IPS-18a (cell line): ENCODE data around the gene FMN2.

Experiments
- H3K27ac ChIP-seq: one replicate; pipeline ENCODE4 v1.5.1; 2013; ENCODE audit warnings: low read length
- H3K27me3 ChIP-seq: one replicate; pipeline ENCODE4 v1.6.1; 2013; ENCODE audit warnings: mild to moderate bottlenecking, low read length; ENCODE audit not compliant: control insufficient read depth, insufficient read depth
- H3K36me3 ChIP-seq: one replicate; pipeline ENCODE4 v1.6.1; 2013; ENCODE audit warnings: low read depth, low read length; ENCODE audit not compliant: control insufficient read depth
- H3K4me1 ChIP-seq: one replicate; pipeline ENCODE4 v1.6.1; 2013; ENCODE audit warnings: low read depth, low read length; ENCODE audit not compliant: control insufficient read depth
- H3K4me3 ChIP-seq: one replicate; pipeline ENCODE4 v1.5.1; 2013; ENCODE audit warnings: low read length
- H3K9ac ChIP-seq: one replicate; pipeline ENCODE4 v1.6.1; 2013; ENCODE audit warnings: mild to moderate bottlenecking, low read length, moderate library complexity
- H3K9me3 ChIP-seq: one replicate; pipeline ENCODE4 v1.6.1; 2013; ENCODE audit warnings: low read depth, low read length; ENCODE audit not compliant: control insufficient read depth

The FMN2 gene

DNA sequence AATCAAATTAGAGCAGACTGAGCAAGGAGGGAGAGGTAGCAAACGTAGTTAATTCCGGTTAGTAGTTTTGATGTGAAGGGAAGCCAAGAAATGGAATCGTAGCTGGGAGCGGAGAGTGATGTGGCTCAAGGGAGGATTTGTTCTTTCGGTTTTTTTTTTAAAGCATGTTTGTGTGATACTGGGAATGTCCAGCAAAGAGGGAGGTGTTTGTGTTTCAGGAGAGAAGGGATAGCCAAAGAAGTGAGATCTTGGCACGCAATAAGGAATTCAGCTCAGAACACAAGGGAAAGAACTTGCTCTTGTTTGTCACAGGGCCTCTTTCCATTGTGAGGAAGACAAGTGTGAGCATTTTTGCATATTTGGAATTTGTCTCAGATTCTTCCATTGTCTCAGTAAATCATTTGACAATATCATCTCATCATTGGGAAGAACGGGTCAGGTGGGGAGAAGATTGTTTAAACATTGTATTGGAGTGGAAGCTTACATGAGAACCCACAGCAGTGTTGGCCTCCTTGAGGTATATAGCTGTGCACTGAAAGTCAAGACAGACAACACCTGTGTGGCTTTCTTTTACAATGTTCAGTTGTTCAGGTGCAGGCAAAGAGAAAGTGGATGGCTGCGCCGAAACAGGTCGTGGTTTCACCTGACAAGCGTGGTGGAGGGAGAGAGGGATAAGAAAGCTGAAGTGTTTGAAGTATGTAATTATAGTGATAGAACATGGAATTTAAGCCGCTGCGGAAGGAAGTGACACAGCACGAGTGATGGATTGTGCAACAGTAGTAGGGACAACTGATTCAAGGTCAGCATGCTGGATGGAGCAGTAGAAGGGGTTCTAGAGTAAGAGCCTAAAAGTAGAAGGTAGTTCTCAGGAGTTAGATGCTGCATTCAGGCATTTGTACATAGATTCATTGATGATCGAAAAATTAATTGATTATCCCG is 25.4 kb downstream of the FMN2 start:
- Histone ChIP-seq H3K4me1 (peaks cover 15% of the 10 kb centered on the region), H3K27ac (no peak overlapping the region), H3K27me3 (no peaks in the 10 kb centered on the region), H3K9ac (no peak overlapping the region), H3K9me3 (no peaks in the 10 kb centered on the region), H3K4me3 (no peak overlapping the region), H3K36me3 (no peaks in the 10 kb centered on the region)

DNA sequence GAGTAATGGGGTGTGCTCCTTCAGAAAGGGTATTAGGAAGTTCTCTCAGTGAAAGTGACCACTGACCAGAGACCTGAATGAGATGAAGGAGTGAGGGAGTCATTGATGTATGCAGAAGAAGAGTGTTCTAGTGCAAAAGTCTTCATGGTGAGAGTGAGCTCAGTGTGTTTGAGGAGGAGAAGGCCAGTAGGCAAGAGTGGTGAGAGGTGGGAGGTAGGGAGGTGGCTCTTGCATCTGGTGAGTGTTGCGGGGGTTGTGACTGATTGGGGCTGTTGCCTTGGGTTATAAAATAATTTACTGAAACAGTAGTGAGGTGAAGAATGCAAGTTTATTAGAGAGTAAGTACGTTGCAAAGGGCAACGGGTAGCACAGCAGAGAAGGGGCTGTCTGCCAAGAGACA is 26.2 kb downstream of the FMN2 start:
- no peaks in the 10 kb centered on the region for H3K27me3 ChIP-seq
- H3K9me3 ChIP-seq: no peaks in the 10 kb centered on the region
- no peak overlapping the region for H3K27ac ChIP-seq
- H3K4me1 ChIP-seq: peaks cover 15% of the 10 kb centered on the region
- no peak overlapping the region for H3K4me3 ChIP-seq
- H3K9ac ChIP-seq: no peak overlapping the region
- H3K36me3 ChIP-seq: no peaks in the 10 kb centered on the region

DNA sequence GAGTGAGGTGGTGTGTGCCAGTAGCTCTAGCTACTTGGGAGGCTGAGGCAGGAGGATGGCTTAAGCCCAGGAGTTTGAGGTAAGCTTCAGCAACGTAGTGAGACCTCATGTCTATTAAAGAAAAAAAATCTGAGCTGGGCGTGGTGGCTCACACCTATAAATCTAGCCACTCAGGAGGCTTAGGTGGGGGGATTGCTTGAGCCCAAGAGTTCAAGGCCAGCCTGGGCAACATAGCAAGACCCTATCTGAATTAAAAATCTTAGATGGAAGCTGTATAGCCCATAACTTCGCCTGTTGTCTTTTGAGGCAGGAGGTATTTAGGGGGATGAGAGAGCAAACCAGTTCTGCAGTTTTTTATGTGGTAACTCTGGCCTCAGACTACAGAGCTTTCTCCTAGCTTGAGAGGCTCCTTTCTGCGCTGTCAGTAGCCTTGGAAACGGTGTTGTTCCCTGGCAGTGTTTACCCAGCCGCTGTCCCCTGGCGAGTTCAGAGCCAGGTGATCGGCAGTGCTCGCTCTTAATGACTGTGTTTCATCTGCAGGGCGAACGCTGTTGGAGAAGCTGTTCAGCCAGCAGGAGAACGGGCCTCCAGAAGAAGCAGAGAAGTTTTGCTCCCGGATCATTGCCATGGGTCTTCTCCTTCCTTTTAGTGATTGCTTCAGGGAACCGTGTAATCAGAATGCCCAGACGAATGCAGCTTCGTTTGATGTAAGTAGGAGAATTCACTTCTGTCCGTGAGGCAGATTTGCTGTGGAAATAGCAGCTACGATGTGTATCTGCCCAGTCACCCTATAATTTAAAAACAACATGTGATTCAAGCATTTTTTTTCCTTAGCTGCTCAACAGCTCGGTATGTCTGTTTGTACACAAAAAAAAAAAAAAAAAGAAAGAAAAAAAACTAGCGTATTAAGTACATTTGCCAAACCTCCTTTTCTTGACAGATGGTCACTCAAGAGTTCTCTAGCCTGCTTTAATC is 31.2 kb downstream of the FMN2 start:
- no peak overlapping the region for H3K9ac ChIP-seq
- H3K4me1 ChIP-seq: no peaks in the 10 kb centered on the region
- no peaks in the 10 kb centered on the region for H3K9me3 ChIP-seq
- H3K4me3 ChIP-seq: no peak overlapping the region
- H3K36me3 ChIP-seq: no peaks in the 10 kb centered on the region
- H3K27me3 ChIP-seq: no peaks in the 10 kb centered on the region
- H3K27ac ChIP-seq: no peak overlapping the region

DNA sequence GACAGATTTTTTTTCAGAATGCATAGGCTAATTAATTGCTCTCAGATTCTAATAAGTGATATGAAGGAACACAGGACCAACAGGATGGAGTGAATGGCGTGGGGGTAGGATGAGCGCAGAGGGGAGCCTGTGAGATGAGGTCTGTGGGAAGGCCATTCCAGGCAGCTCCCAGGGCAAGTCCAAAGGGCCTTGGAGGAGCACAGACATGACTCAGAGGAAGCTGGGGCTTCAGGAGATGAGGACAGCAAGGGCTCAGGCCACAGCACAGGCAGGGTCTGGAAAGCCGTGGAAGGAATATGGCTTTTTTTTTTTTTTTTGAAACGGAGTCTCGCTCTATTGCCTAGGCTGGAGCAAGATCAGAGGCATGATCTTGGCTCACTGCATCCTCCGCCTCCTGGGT is 35.1 kb downstream of the FMN2 start:
- H3K4me1 ChIP-seq: no peaks in the 10 kb centered on the region
- H3K9me3 ChIP-seq: no peaks in the 10 kb centered on the region
- no peaks in the 10 kb centered on the region for H3K27me3 ChIP-seq
- H3K36me3 ChIP-seq: no peaks in the 10 kb centered on the region
- H3K4me3 ChIP-seq: no peak overlapping the region
- H3K9ac ChIP-seq: no peak overlapping the region
- H3K27ac ChIP-seq: no peak overlapping the region

DNA sequence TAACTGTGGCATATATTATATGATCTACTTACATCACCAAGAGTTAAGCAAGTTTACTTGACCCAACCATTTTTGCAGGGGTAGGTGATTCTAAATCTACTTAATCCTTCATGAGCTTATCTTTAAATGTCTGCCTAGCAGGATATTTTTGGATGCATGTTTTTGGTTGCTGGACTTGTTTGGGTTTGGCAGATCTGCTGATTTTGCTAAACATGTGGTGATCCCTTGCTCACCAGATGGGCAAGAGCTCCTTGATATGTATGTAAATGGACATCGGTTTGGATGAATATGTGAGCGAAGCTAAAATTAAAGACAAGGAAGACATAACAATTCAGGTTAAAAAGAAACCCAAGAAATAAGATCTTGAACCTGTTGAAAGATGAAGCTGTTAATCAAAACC is 36.7 kb downstream of the FMN2 start:
- no peak overlapping the region for H3K27ac ChIP-seq
- no peak overlapping the region for H3K9ac ChIP-seq
- H3K9me3 ChIP-seq: no peaks in the 10 kb centered on the region
- no peaks in the 10 kb centered on the region for H3K36me3 ChIP-seq
- H3K27me3 ChIP-seq: no peaks in the 10 kb centered on the region
- H3K4me3 ChIP-seq: no peak overlapping the region
- no peaks in the 10 kb centered on the region for H3K4me1 ChIP-seq

DNA sequence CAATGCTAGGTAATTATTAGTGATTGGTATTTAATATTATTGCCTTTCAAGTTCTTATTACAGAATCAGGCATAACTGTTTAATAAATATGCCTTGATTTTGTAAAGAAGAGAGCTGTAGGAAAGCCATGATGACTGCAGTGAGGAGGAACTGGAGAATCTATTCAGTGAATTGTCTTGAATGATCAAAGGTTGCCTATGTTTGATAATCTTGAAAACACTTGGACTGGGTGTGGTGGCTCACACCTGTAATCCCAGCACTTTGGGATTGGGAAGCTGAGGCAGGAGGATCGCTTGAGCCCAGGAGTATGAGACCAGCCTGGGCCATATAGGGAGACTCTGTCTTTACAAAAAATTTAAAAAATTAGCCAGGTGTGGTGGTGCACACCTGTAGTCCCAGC is 42.4 kb downstream of the FMN2 start:
- Histone ChIP-seq H3K27ac (no peak overlapping the region), H3K4me1 (peaks cover 3% of the 10 kb centered on the region), H3K27me3 (no peaks in the 10 kb centered on the region), H3K4me3 (no peak overlapping the region), H3K36me3 (no peaks in the 10 kb centered on the region), H3K9me3 (no peaks in the 10 kb centered on the region), H3K9ac (no peak overlapping the region)

DNA sequence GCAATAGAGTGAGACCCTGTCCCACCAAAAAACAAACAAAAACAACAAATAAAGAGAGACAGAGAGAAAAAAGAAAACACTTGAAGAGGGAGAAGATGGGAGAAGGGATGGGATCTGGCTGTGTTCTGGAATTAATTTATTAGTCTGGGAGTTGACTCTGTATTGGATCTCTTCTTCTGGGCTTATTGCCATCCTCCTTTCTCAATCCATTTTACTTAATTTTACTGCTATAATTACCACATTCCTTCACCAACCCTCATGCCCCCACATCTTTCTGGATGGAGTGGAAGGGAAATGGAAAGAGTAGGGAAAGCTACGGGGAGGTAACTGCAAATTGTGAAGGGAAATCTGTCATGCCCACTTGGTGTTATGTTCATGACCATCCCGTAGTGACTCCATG is 42.9 kb downstream of the FMN2 start:
- Histone ChIP-seq H3K9ac (no peak overlapping the region), H3K4me3 (no peak overlapping the region), H3K27ac (no peak overlapping the region), H3K36me3 (no peaks in the 10 kb centered on the region), H3K9me3 (no peaks in the 10 kb centered on the region), H3K27me3 (no peaks in the 10 kb centered on the region), H3K4me1 (peaks cover 7% of the 10 kb centered on the region)

DNA sequence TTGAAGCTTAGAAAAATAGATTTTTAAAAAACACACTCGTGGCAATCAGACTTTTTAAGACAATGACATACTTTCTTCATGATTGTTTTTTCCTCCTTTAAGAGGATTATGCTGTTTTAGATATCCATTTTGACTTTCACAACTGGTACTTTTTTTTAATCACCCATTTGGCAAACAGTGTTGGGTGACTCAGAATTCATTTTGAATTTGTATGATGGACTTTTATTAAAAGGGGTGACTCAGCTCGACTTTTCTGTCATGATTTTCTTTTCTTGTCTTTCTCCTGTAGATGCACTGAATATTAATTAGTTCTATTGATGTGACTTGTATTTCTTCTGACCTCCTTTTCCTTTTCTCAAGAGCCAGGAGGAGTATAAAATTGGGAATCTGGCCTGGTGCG is 44.7 kb downstream of the FMN2 start:
- Histone ChIP-seq H3K27me3 (no peaks in the 10 kb centered on the region), H3K4me3 (no peak overlapping the region), H3K4me1 (peaks cover 7% of the 10 kb centered on the region), H3K9me3 (no peaks in the 10 kb centered on the region), H3K27ac (no peak overlapping the region), H3K36me3 (no peaks in the 10 kb centered on the region), H3K9ac (no peak overlapping the region)

DNA sequence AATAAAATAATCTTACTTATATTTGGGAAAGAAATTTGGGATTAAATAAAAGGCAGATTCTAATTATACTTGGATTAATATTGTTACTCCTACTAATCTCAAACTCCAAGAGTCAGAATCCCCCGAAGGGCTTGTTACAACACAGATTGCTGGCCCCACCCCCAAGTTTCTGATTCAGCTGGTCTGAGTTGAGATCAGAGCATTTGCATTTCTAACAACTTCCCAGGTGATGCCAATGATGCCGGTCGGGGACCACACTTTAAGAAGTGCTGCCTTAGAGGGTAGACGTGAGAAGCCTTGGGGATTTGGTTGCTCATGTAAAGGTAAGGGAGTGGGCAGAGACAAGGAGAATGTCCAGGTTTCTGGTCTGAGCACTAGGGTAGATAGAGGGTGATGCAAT is 47.2 kb downstream of the FMN2 start:
- no peak overlapping the region for H3K27ac ChIP-seq
- H3K4me1 ChIP-seq: peaks cover 7% of the 10 kb centered on the region
- no peaks in the 10 kb centered on the region for H3K27me3 ChIP-seq
- no peak overlapping the region for H3K4me3 ChIP-seq
- no peaks in the 10 kb centered on the region for H3K9me3 ChIP-seq
- H3K9ac ChIP-seq: no peak overlapping the region
- H3K36me3 ChIP-seq: no peaks in the 10 kb centered on the region

DNA sequence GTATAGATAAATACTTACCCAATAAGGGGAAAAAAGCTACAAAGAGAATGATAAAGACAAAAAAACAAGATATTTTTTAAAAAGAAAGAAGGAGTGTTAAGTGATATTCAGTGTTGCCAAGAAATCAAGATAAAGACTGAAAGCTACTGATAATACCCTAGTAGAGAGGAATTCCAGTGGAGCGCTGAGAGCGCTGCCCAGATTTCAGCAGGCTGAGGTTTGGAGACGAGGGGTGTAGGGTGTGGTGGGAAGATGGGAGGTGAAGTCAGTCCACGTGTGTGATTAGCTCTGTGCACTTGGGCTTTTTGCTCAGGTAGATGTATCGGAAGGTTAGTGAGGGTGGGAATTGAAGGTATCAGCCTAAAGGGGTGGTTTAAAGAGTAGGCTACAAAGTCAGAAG is 47.8 kb downstream of the FMN2 start:
- no peak overlapping the region for H3K27ac ChIP-seq
- no peak overlapping the region for H3K9ac ChIP-seq
- H3K27me3 ChIP-seq: no peaks in the 10 kb centered on the region
- peaks cover 7% of the 10 kb centered on the region for H3K4me1 ChIP-seq
- H3K9me3 ChIP-seq: no peaks in the 10 kb centered on the region
- H3K36me3 ChIP-seq: no peaks in the 10 kb centered on the region
- H3K4me3 ChIP-seq: no peak overlapping the region

DNA sequence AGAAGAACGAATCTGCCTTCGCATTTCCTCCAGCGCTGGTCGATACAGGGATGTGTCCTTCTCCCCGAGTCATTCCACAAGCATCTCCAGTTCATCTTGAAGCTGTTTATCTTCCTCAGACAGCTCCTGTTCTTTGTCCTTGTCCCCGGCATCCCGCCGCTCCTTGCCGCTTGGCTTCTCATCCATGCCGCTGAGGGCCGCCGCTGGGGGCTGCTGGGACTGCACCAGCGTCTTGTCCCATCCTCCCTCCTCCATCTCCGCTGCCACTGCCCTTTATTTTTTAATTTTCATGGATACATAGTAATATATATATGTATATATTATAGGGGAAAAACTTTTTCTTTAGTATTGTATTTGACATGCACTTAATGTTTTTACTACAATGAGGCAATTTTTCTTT is 53.4 kb downstream of the FMN2 start:
- Histone ChIP-seq H3K36me3 (no peaks in the 10 kb centered on the region), H3K27ac (no peak overlapping the region), H3K9me3 (no peaks in the 10 kb centered on the region)

More for the DNA sequence above, 53.4 kb downstream of the FMN2 start:
- no peak overlapping the region for H3K9ac ChIP-seq
- no peaks in the 10 kb centered on the region for H3K27me3 ChIP-seq
- H3K4me1 ChIP-seq: no peaks in the 10 kb centered on the region
- no peak overlapping the region for H3K4me3 ChIP-seq
